Measurements from ENCODE around the gene CDNF.

Gene CDNF

GRCh38 chr10:14779001-14779651 is 58.7 kb downstream of the CDNF start:
- in situ Hi-C loops (cut with HindIII; ENCODE audit: low sequenced_read_pairs): no loop called here
- DNase-seq (ENCODE audit: low read depth): no peak
- no peak overlapping the region for H3K4me3 ChIP-seq (ENCODE audit: low read depth, low read length)
- TF ChIP-seq CTCF (IDR thresholded peaks at IDR 0.05; ENCODE audit: low read depth, low read length, missing control alignments): no peak

- TF ChIP-seq CTCF (IDR thresholded peaks at IDR 0.05; ENCODE audit: low read depth, low read length, missing control alignments): no peak
- no peak overlapping the region for H3K4me3 ChIP-seq (ENCODE audit: low read depth, low read length)
- in situ Hi-C loops (cut with HindIII; ENCODE audit: low sequenced_read_pairs): no loop called here
- no peak for DNase-seq (ENCODE audit: low read depth)
These were observed 61.3 kb downstream of the CDNF start for GRCh38 chr10:14776546-14776945.

- H3K4me3 ChIP-seq (ENCODE audit: low read depth, low read length): no peak overlapping the region
- in situ Hi-C loops (cut with HindIII; ENCODE audit: low sequenced_read_pairs): no loop called here
- TF ChIP-seq CTCF (IDR thresholded peaks at IDR 0.05; ENCODE audit: low read depth, low read length, missing control alignments): no peak
- no peak for DNase-seq (ENCODE audit: low read depth)
These were observed 62.2 kb downstream of the CDNF start for GRCh38 chr10:14775656-14776055.

GRCh38 chr10:14774797-14775196 is 63.0 kb downstream of the CDNF start, which contains the start of gene FAM107B:
FAM107B (minus strand) TSS chr10:14774897; CDS start chr10:14774663, 234 bp downstream.
- TF ChIP-seq CTCF (IDR thresholded peaks at IDR 0.05; ENCODE audit: low read depth, low read length, missing control alignments): no peak
- in situ Hi-C loops (cut with HindIII; ENCODE audit: low sequenced_read_pairs): no loop called here
- no peak for DNase-seq (ENCODE audit: low read depth)
- no peak within 1 kb of the TSS for H3K4me3 ChIP-seq (ENCODE audit: low read depth, low read length)

GRCh38 chr10:14774214-14774580 is 63.6 kb downstream of the CDNF start:
- DNase-seq (ENCODE audit: low read depth): no peak
- in situ Hi-C loops (cut with HindIII; ENCODE audit: low sequenced_read_pairs): no loop called here
- no peak for TF ChIP-seq CTCF (IDR thresholded peaks at IDR 0.05; ENCODE audit: low read depth, low read length, missing control alignments)
- no peak overlapping the region for H3K4me3 ChIP-seq (ENCODE audit: low read depth, low read length)

- in situ Hi-C loops (cut with HindIII; ENCODE audit: low sequenced_read_pairs): no loop called here
- no peak for DNase-seq (ENCODE audit: low read depth)
- no peak overlapping the region for H3K4me3 ChIP-seq (ENCODE audit: low read depth, low read length)
- no peak for TF ChIP-seq CTCF (IDR thresholded peaks at IDR 0.05; ENCODE audit: low read depth, low read length, missing control alignments)
These were observed 64.2 kb downstream of the CDNF start for GRCh38 chr10:14773551-14774213.
